GM12865 (cell line): Measurements from ENCODE around the gene MYMX.

Source experiments
- DNase-seq: peaks from one replicate; pipeline ENCODE4 v3.0.0; 2010; ENCODE audit warnings: low read depth
- H3K4me3 ChIP-seq: 2 replicates; pipeline ENCODE4 v1.5.1; 2011; ENCODE audit warnings: mild to moderate bottlenecking, low read depth, low read length, control low read depth
- TF ChIP-seq, protein P1 (sequence below): IDR thresholded peaks from 2 replicates; pipeline ENCODE4 v1.5.1; 2011; ENCODE audit warnings: low read length, control low read depth, low read depth, inconsistent platforms; ENCODE audit not compliant: insufficient read depth; ENCODE audit errors: missing control alignments

MYMX gene

DNA sequence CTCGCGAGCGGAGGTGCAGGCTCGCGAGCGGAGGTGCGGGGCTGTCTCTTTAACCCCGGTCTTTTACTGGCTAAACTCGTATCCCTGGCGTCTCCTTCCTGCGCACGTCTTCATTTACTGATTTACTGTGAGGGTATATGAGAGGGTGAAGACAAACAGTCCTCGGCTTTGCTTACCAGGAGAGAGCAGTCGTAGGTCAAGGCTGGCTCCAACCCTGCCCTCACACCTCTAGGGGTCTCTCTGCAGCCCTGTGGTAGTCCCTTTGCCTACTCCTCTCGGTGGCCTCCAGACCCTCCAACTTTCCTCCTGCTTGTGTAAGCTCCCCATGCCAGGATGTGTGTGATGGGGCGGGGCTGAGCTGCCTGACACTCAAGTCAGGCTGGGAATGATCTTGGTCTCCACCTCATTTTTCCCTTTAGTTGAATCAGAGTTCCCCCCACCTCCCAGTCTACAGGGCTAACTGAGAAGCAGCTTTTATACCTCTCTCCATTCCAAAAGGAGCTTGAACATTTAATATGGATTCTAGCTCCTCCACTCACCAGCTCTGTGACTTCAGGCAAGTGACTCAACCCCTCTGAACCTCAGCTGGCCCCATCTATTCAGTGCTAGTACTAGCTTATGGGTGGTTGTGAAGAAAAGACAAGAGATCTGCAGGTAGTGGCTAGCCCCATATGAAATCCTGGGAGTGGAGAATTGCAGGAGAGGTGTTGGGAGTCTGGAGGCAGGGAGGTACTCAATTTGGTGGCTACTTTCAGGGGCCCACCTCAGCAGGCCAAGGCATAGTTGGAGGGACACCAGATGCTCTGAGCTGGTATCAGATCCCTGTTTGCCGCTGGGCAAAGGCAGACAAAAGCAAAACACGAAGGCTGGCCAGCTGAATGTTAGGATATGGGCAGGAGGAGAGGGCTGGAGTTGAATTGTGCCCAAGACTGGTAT lies 7.6 kb downstream of the MYMX start:
- peak overlapping the region; percentile 51 for H3K4me3 ChIP-seq
- TF ChIP-seq, protein P1, sequence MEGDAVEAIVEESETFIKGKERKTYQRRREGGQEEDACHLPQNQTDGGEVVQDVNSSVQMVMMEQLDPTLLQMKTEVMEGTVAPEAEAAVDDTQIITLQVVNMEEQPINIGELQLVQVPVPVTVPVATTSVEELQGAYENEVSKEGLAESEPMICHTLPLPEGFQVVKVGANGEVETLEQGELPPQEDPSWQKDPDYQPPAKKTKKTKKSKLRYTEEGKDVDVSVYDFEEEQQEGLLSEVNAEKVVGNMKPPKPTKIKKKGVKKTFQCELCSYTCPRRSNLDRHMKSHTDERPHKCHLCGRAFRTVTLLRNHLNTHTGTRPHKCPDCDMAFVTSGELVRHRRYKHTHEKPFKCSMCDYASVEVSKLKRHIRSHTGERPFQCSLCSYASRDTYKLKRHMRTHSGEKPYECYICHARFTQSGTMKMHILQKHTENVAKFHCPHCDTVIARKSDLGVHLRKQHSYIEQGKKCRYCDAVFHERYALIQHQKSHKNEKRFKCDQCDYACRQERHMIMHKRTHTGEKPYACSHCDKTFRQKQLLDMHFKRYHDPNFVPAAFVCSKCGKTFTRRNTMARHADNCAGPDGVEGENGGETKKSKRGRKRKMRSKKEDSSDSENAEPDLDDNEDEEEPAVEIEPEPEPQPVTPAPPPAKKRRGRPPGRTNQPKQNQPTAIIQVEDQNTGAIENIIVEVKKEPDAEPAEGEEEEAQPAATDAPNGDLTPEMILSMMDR, result no peak
- DNase-seq, result peak; percentile 43

DNA sequence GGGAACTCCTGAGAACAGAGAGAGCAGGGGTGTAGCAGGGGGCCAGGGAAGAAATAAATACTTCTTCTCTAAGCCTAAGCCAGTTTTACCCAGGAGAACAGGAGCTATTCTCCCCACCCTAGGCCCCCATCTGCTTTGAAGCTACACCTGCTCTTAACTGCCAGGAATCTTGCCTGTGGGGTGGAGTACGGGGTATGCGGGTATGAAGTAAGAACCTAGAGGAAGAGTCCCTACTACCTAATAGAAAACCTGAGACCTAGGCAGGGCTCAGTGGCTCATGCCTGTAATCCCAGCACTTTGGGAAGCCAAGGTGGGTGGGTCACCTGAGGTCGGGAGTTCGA lies 8.2 kb downstream of the MYMX start:
- TF ChIP-seq, protein P1, result no peak

DNA sequence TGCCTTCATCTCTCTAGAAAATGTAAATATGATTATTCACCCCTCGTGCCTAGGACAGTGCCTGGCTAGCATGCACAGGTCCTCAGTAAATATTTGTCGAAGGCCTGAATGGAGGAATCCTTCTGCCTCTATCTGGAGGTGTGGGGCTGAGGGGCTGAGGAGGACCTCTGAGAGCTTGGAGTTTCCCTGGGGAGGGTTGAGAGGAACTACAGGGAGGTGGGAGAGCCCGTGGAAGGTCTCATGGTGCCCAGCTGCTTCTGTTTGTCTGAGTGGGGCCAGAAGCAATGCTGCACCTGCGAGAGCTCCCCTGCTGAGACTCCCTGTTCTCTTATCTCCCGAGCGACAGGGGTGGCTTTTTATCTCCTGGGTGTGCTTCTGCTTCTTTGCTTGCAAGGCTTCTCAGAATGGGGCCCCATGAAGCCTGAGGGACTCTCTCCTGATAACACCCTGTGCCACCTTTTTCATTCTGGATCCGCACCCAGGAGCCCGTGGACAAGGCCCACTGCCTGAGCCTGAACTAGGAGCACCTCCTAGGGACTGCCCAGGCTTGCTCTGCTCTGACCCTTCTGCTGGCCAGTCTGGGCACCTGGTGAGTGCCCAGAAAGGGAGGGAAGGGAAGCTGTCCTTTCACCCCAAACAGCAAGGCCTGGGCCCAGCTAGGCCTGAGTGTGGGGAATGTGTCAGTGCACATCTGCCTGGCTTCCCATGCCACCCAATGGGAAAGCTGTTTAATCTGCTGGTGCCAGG lies 9.0 kb downstream of the MYMX start:
- H3K4me3 ChIP-seq, result no peak overlapping the region
- DNase-seq, result no peak
- TF ChIP-seq, protein P1, result no peak

More for the DNA sequence above, 8.2 kb downstream of the MYMX start:
- no peak for DNase-seq
- H3K4me3 ChIP-seq, result no peak overlapping the region; the same call in 1 of the 2 replicates

DNA sequence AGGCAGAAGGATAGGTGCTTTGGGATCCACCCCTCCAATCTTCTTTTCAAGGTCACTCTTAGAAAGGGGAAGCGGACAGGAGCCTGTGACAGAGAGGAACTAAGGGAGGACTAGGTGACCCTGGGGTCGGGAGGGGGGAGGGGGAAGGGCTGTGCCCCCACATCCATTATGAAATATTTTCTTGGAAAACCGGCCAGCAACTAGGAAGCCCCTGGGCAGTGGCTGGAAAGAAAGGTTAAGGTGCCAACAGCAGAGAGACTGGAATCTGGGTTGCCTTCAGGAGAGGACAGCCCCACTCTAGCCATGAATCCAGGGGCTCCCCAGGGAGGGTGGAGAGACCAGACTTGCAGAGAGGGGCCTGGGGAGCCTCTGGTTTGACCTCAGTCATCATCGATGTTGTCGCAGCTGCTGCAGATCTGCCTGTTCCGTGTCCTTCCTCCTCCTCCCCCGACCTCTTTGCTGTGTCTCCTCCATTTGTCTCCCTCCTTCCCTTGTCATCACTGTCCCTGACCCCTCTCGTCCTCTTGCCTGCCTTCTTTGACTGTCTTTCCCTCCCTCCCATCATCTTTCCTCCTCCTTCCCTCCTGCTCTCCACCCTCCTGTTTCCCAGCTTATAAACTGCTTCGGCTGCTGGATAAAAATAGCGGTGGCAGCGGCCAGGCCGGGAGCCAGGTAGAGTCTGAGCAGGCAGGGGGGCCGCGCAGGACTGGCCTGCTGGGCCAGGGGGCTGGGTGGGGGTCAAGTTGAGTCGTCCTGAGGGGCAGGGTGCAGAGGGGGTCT lies 9.8 kb downstream of the MYMX start:
- DNase-seq, result no peak
- H3K4me3 ChIP-seq, result no peak overlapping the region
- TF ChIP-seq, protein P1, result no peak

DNA sequence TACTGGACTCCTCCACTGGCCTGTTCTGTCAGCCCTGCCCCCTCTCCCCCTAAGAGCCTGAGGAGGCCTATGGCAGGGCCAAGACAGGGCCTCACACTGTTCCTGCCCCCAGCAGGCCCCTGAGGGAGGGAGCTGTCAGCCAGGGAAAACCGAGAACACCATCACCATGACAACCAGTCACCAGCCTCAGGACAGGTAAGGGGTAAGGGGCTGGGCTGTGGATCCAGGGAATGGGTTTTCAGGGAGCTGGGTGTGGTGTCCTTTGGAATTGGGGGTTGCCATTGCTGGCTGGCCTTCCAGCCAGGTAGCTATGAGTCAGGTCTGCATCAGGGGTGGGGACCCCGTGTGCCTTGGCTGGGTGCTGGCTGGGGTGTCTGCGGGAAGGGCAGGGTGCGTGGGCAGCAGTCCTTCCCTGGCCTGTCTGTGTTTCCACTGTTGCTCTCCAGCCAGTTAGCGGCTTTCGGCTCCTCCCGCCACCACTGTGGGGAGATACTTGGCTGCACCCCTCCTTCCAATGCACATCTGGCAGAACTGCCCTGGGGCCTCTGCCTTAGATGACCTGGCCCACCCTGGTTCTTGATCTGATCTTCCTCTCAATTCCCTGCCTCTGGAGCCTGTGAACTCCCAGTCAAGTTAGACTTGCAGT lies 10.5 kb downstream of the MYMX start:
- DNase-seq, result no peak
- no peak overlapping the region for H3K4me3 ChIP-seq
- TF ChIP-seq, protein P1, result no peak

DNA sequence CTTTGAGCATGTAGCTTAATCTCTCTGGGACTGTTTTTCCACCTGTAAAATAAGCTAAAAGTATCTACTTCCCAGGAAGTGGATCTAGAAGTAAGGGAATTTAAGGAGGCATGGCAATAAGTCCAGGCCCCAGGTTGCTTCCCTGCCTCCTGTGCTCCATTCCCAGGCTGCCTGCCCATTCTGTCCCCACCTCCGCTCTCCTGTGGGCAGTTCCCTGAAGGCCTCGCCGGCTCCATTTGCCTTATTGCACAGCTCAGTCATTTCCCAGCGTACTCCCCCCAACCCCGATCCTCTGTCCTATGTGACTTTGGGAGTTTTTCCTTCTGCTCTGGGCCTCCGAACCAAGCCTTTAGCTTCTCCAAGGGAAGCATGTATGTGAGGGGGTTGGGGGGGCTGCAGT lies 11.3 kb downstream of the MYMX start:
- no peak overlapping the region for H3K4me3 ChIP-seq
- no peak for DNase-seq
- TF ChIP-seq, protein P1, result no peak
